Type B pancreatic cell (in vitro differentiated cells): ENCODE data around the gene RPS25. TPM values are rescaled to one million over a fixed set of nuclear protein-coding genes. Genes with fewer than 3 reads are reported as not detected.
A peak's percentile ranks its signal among the peaks of the same experiment; 100 is the strongest.
"Not testable (repeated sequence)": the region's sequence is repeated elsewhere in the genome, so short reads cannot be mapped to it uniquely, and the experiment has no call there.

Experiments
- DNase-seq: peaks from one replicate; pipeline ENCODE4 v3.0.0; 2021; ENCODE audit warnings: mixed read lengths; ENCODE audit not compliant: unreplicated experiment; ENCODE audit errors: extremely low spot score
- H3K27ac Mint-ChIP-seq: 2 replicates; pipeline ENCODE4 v1.8.0; 2021; ENCODE audit warnings: mild to moderate bottlenecking, mixed read lengths
- H3K27me3 Mint-ChIP-seq: 2 replicates; pipeline ENCODE4 v1.8.0; 2021; ENCODE audit warnings: mixed read lengths
- H3K36me3 Mint-ChIP-seq: 2 replicates; pipeline ENCODE4 v1.8.0; 2021; ENCODE audit warnings: mixed read lengths
- H3K4me1 Mint-ChIP-seq: one replicate; pipeline ENCODE4 v1.8.0; 2021; ENCODE audit warnings: mixed read lengths; ENCODE audit not compliant: unreplicated experiment
- H3K4me3 Mint-ChIP-seq: 2 replicates; pipeline ENCODE4 v1.8.0; 2021; ENCODE audit warnings: mild to moderate bottlenecking, mixed read lengths
- H3K9me3 Mint-ChIP-seq: 2 replicates; pipeline ENCODE4 v1.8.0; 2021; ENCODE audit warnings: mixed read lengths
- CTCF ChIP-seq: fragments of 200-600 bp; sonication (generic); conservative IDR thresholded peaks from 2 replicates; pipeline ENCODE4 v1.5.0; 2021; ENCODE audit warnings: antibody characterized with exemption, mild to moderate bottlenecking
- total RNA-seq: library from RNA; stranded (reverse); gene quantifications from 2 replicates; pipeline ENCODE4 v1.2.1, GENCODE V29; 2021; ENCODE audit warnings: low replicate concordance

The RPS25 gene
- total RNA-seq, 1 donor from 2014 or later = 1,262 TPM

GRCh38 chr11:118997627-118998387 lies 20.3 kb downstream of the RPS25 start, which contains the start of gene CENATAC:
Gene CENATAC, plus strand, starts transcription at chr11:118998138. Its CDS starts 60 bp downstream, at chr11:118998198.
- no peaks in the 10 kb centered on the region for H3K9me3 Mint-ChIP-seq
- DNase-seq = peak; percentile 94
- TF ChIP-seq CTCF = peak; percentile 25
- peaks cover 8% of the 10 kb centered on the region for H3K36me3 Mint-ChIP-seq
- peak within 1 kb of the TSS; percentile 93 for H3K4me3 Mint-ChIP-seq
- H3K4me1 Mint-ChIP-seq = peaks cover 23% of the 10 kb centered on the region
- H3K27ac Mint-ChIP-seq = peak within 1 kb of the TSS; percentile 89
- no peaks in the 10 kb centered on the region for H3K27me3 Mint-ChIP-seq

GRCh38 chr11:118996926-118997626 lies 21.1 kb downstream of the RPS25 start:
- peaks cover 8% of the 10 kb centered on the region for H3K36me3 Mint-ChIP-seq
- peak overlapping the region; percentile 89 for H3K27ac Mint-ChIP-seq

GRCh38 chr11:118991486-118992038 lies 26.6 kb downstream of the RPS25 start:
- H3K27me3 Mint-ChIP-seq, H3K27ac Mint-ChIP-seq, H3K4me3 Mint-ChIP-seq, H3K9me3 Mint-ChIP-seq, H3K36me3 Mint-ChIP-seq, H3K4me1 Mint-ChIP-seq, DNase-seq: not testable (repeated sequence)

More at GRCh38 chr11:118996926-118997626, 21.1 kb downstream of the RPS25 start:
- Mint-ChIP-seq H3K27me3 (no peaks in the 10 kb centered on the region), H3K9me3 (no peaks in the 10 kb centered on the region), H3K4me3 (peak overlapping the region; percentile 93), H3K4me1 (peaks cover 23% of the 10 kb centered on the region)
- TF ChIP-seq CTCF = peak; percentile 62
- no peak for DNase-seq

GRCh38 chr11:118988280-118988679 lies 29.9 kb downstream of the RPS25 start:
- Mint-ChIP-seq H3K4me3 (no peak overlapping the region), H3K4me1 (no peaks in the 10 kb centered on the region), H3K9me3 (no peaks in the 10 kb centered on the region), H3K36me3 (no peaks in the 10 kb centered on the region), H3K27me3 (no peaks in the 10 kb centered on the region), H3K27ac (peak overlapping the region; percentile 51)
- DNase-seq = no peak
- TF ChIP-seq CTCF = no peak

- H3K27ac Mint-ChIP-seq = no peak overlapping the region
- no peaks in the 10 kb centered on the region for H3K9me3 Mint-ChIP-seq
- H3K4me3 Mint-ChIP-seq = no peak overlapping the region
- H3K4me1 Mint-ChIP-seq = peaks cover 1% of the 10 kb centered on the region
- no peaks in the 10 kb centered on the region for H3K27me3 Mint-ChIP-seq
- H3K36me3 Mint-ChIP-seq = no peaks in the 10 kb centered on the region
- DNase-seq = no peak
- TF ChIP-seq CTCF = no peak
These were observed 33.3 kb downstream of the RPS25 start for GRCh38 chr11:118984825-118985224.

GRCh38 chr11:118984337-118984736 lies 33.8 kb downstream of the RPS25 start:
- not testable (repeated sequence) for H3K27me3 Mint-ChIP-seq, H3K36me3 Mint-ChIP-seq, H3K27ac Mint-ChIP-seq, DNase-seq, H3K4me1 Mint-ChIP-seq, H3K9me3 Mint-ChIP-seq, H3K4me3 Mint-ChIP-seq
